ENCODE results near the gene TPI1. TPM values are rescaled to one million over a fixed set of nuclear protein-coding genes. Genes with fewer than 3 reads are reported as not detected.
"Not testable (repeated sequence)": the region's sequence is repeated elsewhere in the genome, so short reads cannot be mapped to it uniquely, and the experiment has no call there.

TPI1 gene
- total RNA-seq, 1 experiment from 2014 or later: 1,141 TPM

- peaks cover 5% of the 10 kb centered on the region for H3K4me1 Mint-ChIP-seq (ENCODE audit: low read depth, unreplicated experiment)
- DNase-seq: peak; percentile 98 to 100
- Histone ChIP-seq H3K9me3 (no peaks in the 10 kb centered on the region), H3K27me3 (replicated peaks; ENCODE audit: control insufficient read depth, insufficient read depth, low read length) (no peaks in the 10 kb centered on the region), H3K36me3 (ENCODE audit: control insufficient read depth, insufficient read depth, low read length) (no peaks in the 10 kb centered on the region), H3K4me3 (ENCODE audit: low read depth, low read length) (peak overlapping the region; percentile 34), H3K4me1 (peaks cover 37% of the 10 kb centered on the region)
- intact Hi-C loops (cut with micrococcal nuclease; ENCODE audit: unreplicated experiment): loop anchor here (1.0 kb wide), 5 partner anchors 13 to 72 kb away; partner anchors contain the start of genes CDCA3, LRRC23 and SPSB2
- BruUV-seq (replicated peaks): no TSS peak
- H3K27ac Mint-ChIP-seq (ENCODE audit: unreplicated experiment): peak overlapping the region; percentile 96
- H3K4me3 Mint-ChIP-seq (ENCODE audit: unreplicated experiment): peak overlapping the region; percentile 80
- TF ChIP-seq, protein P1, sequence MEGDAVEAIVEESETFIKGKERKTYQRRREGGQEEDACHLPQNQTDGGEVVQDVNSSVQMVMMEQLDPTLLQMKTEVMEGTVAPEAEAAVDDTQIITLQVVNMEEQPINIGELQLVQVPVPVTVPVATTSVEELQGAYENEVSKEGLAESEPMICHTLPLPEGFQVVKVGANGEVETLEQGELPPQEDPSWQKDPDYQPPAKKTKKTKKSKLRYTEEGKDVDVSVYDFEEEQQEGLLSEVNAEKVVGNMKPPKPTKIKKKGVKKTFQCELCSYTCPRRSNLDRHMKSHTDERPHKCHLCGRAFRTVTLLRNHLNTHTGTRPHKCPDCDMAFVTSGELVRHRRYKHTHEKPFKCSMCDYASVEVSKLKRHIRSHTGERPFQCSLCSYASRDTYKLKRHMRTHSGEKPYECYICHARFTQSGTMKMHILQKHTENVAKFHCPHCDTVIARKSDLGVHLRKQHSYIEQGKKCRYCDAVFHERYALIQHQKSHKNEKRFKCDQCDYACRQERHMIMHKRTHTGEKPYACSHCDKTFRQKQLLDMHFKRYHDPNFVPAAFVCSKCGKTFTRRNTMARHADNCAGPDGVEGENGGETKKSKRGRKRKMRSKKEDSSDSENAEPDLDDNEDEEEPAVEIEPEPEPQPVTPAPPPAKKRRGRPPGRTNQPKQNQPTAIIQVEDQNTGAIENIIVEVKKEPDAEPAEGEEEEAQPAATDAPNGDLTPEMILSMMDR (IDR thresholded peaks at IDR 0.05; ENCODE audit: insufficient read depth in 1 of 2, low read depth in 1 of 2, low read length in 1 of 2, severe bottlenecking in 1 of 2, unreplicated experiment in 1 of 2): peak; percentile 82 to 95
- H3K27me3 Mint-ChIP-seq (ENCODE audit: insufficient read depth, unreplicated experiment): no peaks in the 10 kb centered on the region
- H3K36me3 Mint-ChIP-seq (ENCODE audit: insufficient read depth, unreplicated experiment): peaks cover 47% of the 10 kb centered on the region
- H3K9me3 Mint-ChIP-seq (ENCODE audit: unreplicated experiment): no peaks in the 10 kb centered on the region
- POLR2A ChIA-PET: interaction anchor here (0.5 to 2.3 kb wide), 18 partner anchors 10 to 222 kb away, joined by 3 to 56 read pairs (median 5); partner anchors contain the start of genes C12orf57, CDCA3, ENO2 and LRRC23
- CTCF ChIA-PET: interaction anchor here (0.6 to 2.5 kb wide), 20 partner anchors 9 to 220 kb away, joined by 3 to 87 read pairs (median 7); partner anchors contain the start of genes C12orf57, CDCA3, COPS7A and ENO2
Measured at GRCh38 chr12:6890789-6891645, 23.7 kb downstream of the TPI1 start.

GRCh38 chr12:6891646-6892001 is 24.3 kb downstream of the TPI1 start:
- H3K4me3 Mint-ChIP-seq (ENCODE audit: unreplicated experiment): peak overlapping the region; percentile 80
- BruUV-seq (replicated peaks): TSS peak; percentile 81
- H3K4me1 ChIP-seq: peaks cover 36% of the 10 kb centered on the region
- TF ChIP-seq, protein P1 (IDR thresholded peaks at IDR 0.05; ENCODE audit: insufficient read depth in 1 of 2, low read depth in 1 of 2, low read length in 1 of 2, severe bottlenecking in 1 of 2, unreplicated experiment in 1 of 2): no peak
- peak overlapping the region; percentile 96 for H3K27ac Mint-ChIP-seq (ENCODE audit: unreplicated experiment)
- no peaks in the 10 kb centered on the region for H3K9me3 ChIP-seq
- H3K27me3 ChIP-seq (replicated peaks; ENCODE audit: control insufficient read depth, insufficient read depth, low read length): no peaks in the 10 kb centered on the region
- H3K9me3 Mint-ChIP-seq (ENCODE audit: unreplicated experiment): no peaks in the 10 kb centered on the region
- no peaks in the 10 kb centered on the region for H3K27me3 Mint-ChIP-seq (ENCODE audit: insufficient read depth, unreplicated experiment)
- ChIA-PET POLR2A (interaction anchor here (0.5 to 2.3 kb wide), 15 partner anchors 11 to 223 kb away, joined by 3 to 56 read pairs (median 5); partner anchors contain the start of genes C12orf57, CDCA3, ENO2 and RNU7-1), CTCF (interaction anchor here (0.5 to 2.5 kb wide), 20 partner anchors 10 to 219 kb away, joined by 3 to 87 read pairs (median 7); partner anchors contain the start of genes C12orf57, CDCA3, COPS7A and ENO2)
- peak overlapping the region; percentile 34 for H3K4me3 ChIP-seq (ENCODE audit: low read depth, low read length)
- no peak for DNase-seq
- intact Hi-C loops (cut with micrococcal nuclease; ENCODE audit: unreplicated experiment): loop anchor here (1.0 kb wide), 5 partner anchors 13 to 72 kb away; partner anchors contain the start of genes CDCA3, LRRC23 and SPSB2
- H3K4me1 Mint-ChIP-seq (ENCODE audit: low read depth, unreplicated experiment): no peaks in the 10 kb centered on the region
- H3K36me3 Mint-ChIP-seq (ENCODE audit: insufficient read depth, unreplicated experiment): peaks cover 41% of the 10 kb centered on the region
- no peaks in the 10 kb centered on the region for H3K36me3 ChIP-seq (ENCODE audit: control insufficient read depth, insufficient read depth, low read length)

- H3K27me3 ChIP-seq (replicated peaks; ENCODE audit: control insufficient read depth, insufficient read depth, low read length); intact Hi-C loops (cut with micrococcal nuclease; ENCODE audit: unreplicated experiment); H3K27me3 Mint-ChIP-seq (ENCODE audit: insufficient read depth, unreplicated experiment); H3K4me3 ChIP-seq (ENCODE audit: low read depth, low read length); H3K27ac Mint-ChIP-seq (ENCODE audit: unreplicated experiment); H3K9me3 Mint-ChIP-seq (ENCODE audit: unreplicated experiment); DNase-seq; H3K9me3 ChIP-seq; BruUV-seq (replicated peaks); H3K4me1 Mint-ChIP-seq (ENCODE audit: low read depth, unreplicated experiment); H3K36me3 ChIP-seq (ENCODE audit: control insufficient read depth, insufficient read depth, low read length): not testable (repeated sequence)
- CTCF ChIA-PET: interaction anchor here (1.8 to 2.5 kb wide), 5 partner anchors 20 to 54 kb away, joined by 6 to 87 read pairs (median 13); partner anchors contain the start of genes C12orf57, ENO2, RNU7-1 and SPSB2
- H3K36me3 Mint-ChIP-seq (ENCODE audit: insufficient read depth, unreplicated experiment): peaks cover 38% of the 10 kb centered on the region
- H3K4me3 Mint-ChIP-seq (ENCODE audit: unreplicated experiment): peak overlapping the region; percentile 80
- POLR2A ChIA-PET: interaction anchor here (0.9 to 2.3 kb wide), 2 partner anchors 24 to 52 kb away, joined by 4 to 20 read pairs; partner anchors contain the start of genes C12orf57 and RNU7-1
- H3K4me1 ChIP-seq: peaks cover 25% of the 10 kb centered on the region
Measured at GRCh38 chr12:6892683-6893082, 25.4 kb downstream of the TPI1 start.
